Measurements from ENCODE around the gene ENO4. TPM values are rescaled to one million over a fixed set of nuclear protein-coding genes. Genes with fewer than 3 reads are reported as not detected.

Gene ENO4
- total and polyA plus RNA-seq, 9 of the 15 experiments (the other 6 are each of a cell fraction or from before 2014, with no cell fraction given): 0.07 TPM; not detected in 8

DNA sequence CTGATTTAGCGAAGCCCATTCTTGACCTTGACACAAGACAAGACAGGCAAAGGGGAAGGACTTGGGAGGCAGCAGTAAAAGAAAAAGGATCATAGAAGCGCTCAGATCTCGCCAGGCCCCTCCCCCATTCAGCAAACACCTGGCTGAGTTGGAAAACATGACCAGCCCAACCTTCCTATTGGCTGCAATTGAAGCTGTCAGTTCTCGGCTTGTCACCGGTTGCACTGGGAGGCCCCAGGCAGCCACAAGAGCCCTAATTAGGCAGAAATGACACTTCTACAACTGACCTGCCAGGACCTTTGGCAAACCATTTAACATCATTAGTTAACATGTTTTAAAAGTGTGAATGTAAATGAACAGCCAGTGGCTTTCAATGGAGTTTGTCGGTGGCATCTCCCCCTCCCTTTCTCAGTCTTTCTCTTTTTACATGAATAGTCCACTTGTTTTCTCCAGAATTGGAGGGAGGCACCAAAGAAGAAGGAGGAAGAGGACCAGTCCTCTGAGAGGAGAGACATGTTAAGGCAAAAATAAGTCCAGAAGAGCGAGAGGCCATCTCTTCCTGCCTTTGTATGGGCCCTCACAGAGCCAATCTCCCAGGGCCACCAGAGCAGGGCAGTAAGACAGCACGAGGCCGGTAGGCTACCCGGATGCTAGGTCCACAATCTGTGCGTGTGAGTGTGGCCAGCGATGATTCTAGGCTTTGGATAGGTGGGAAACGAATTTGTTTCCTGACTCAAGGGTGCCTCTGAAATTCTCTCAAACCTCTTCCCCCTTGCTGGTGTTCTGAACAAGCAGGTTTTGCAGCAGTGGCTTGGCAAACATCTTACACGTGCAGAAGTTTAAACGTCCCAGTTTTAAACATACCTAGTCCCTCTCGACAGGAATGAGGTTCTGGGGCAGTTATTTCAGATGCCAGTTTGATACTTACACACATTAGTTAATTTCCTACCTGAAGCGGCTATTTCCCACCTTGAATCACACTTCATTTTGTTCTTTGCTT, 15.0 kb upstream of the ENO4 start:
- in situ Hi-C loops (cut with MboI) (no loop called here), intact Hi-C loops (cut with micrococcal nuclease) (no loop called here)
- no peak overlapping the region for H3K9ac ChIP-seq (ENCODE audit: insufficient read depth in 1 of 2, low read depth in 2 of 2, low read length in 2 of 2)
- no peaks in the 10 kb centered on the region for H3K9me1 ChIP-seq (ENCODE audit: control insufficient read depth, insufficient read depth, low read length)
- no peaks in the 10 kb centered on the region for H3K4me1 ChIP-seq (replicated peaks in 1 of 2; ENCODE audit: control insufficient read depth in 2 of 2, insufficient read depth in 2 of 2, low read length in 2 of 2)
- 0% methylated on average over 14 of the region's 17 CpGs for WGBS (ENCODE audit: insufficient coverage, low coverage, missing lambda C conversion rate)
- peaks cover 9 to 48% of the 10 kb centered on the region in 2 experiments; a peak in 4 of 5 replicates for H3K27me3 ChIP-seq (ENCODE audit: control insufficient read depth in 2 of 2, insufficient read depth in 2 of 2, low read length in 2 of 2)
- H2AFZ ChIP-seq (ENCODE audit: low read depth, low read length): no peak overlapping the region
- H3K27ac ChIP-seq (ENCODE audit: extremely low read depth, low read depth, low read length): no peak overlapping the region
- no peaks in the 10 kb centered on the region for H3K9me3 ChIP-seq (replicated peaks; ENCODE audit: control insufficient read depth, insufficient read depth, low read depth, low read length)
- CTCF ChIA-PET (ENCODE audit: low intra/inter-chr PET ratio): no interaction called here
- ATAC-seq (no peak), FAIRE-seq (no peak), DNase-seq (ENCODE audit: extremely low read depth in 1 of 4, low spot score in 3 of 4) (no peak)
- TF ChIP-seq, protein P1, sequence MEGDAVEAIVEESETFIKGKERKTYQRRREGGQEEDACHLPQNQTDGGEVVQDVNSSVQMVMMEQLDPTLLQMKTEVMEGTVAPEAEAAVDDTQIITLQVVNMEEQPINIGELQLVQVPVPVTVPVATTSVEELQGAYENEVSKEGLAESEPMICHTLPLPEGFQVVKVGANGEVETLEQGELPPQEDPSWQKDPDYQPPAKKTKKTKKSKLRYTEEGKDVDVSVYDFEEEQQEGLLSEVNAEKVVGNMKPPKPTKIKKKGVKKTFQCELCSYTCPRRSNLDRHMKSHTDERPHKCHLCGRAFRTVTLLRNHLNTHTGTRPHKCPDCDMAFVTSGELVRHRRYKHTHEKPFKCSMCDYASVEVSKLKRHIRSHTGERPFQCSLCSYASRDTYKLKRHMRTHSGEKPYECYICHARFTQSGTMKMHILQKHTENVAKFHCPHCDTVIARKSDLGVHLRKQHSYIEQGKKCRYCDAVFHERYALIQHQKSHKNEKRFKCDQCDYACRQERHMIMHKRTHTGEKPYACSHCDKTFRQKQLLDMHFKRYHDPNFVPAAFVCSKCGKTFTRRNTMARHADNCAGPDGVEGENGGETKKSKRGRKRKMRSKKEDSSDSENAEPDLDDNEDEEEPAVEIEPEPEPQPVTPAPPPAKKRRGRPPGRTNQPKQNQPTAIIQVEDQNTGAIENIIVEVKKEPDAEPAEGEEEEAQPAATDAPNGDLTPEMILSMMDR (IDR thresholded peaks at IDR 0.05 in 2 of 3, conservative IDR thresholded peaks at IDR 0.05 in 1 of 3; ENCODE audit: insufficient read depth in 2 of 3, low read depth in 1 of 3, low read length in 3 of 3): no peak
- TF ChIP-seq, protein P2, sequence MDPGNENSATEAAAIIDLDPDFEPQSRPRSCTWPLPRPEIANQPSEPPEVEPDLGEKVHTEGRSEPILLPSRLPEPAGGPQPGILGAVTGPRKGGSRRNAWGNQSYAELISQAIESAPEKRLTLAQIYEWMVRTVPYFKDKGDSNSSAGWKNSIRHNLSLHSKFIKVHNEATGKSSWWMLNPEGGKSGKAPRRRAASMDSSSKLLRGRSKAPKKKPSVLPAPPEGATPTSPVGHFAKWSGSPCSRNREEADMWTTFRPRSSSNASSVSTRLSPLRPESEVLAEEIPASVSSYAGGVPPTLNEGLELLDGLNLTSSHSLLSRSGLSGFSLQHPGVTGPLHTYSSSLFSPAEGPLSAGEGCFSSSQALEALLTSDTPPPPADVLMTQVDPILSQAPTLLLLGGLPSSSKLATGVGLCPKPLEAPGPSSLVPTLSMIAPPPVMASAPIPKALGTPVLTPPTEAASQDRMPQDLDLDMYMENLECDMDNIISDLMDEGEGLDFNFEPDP (CRISPR knock-in tag; IDR thresholded peaks at IDR 0.05): no peak
- TF ChIP-seq HCFC1 (IDR thresholded peaks at IDR 0.05; ENCODE audit: low read depth, low read length) (no peak), KAT2B (IDR thresholded peaks at IDR 0.05; ENCODE audit: low read depth, low read length) (no peak), TRIM28 (IDR thresholded peaks at IDR 0.05) (no peak), GABPB1 (CRISPR knock-in tag; IDR thresholded peaks at IDR 0.05) (no peak)
- TF ChIP-seq, protein P3, sequence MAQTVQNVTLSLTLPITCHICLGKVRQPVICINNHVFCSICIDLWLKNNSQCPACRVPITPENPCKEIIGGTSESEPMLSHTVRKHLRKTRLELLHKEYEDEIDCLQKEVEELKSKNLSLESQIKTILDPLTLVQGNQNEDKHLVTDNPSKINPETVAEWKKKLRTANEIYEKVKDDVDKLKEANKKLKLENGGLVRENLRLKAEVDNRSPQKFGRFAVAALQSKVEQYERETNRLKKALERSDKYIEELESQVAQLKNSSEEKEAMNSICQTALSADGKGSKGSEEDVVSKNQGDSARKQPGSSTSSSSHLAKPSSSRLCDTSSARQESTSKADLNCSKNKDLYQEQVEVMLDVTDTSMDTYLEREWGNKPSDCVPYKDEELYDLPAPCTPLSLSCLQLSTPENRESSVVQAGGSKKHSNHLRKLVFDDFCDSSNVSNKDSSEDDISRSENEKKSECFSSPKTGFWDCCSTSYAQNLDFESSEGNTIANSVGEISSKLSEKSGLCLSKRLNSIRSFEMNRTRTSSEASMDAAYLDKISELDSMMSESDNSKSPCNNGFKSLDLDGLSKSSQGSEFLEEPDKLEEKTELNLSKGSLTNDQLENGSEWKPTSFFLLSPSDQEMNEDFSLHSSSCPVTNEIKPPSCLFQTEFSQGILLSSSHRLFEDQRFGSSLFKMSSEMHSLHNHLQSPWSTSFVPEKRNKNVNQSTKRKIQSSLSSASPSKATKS (CRISPR knock-in tag; IDR thresholded peaks at IDR 0.05): no peak
- H3K4me3 ChIP-seq: no peak overlapping the region
- H4K20me1 ChIP-seq (replicated peaks; ENCODE audit: control insufficient read depth, insufficient read depth, low read length): no peaks in the 10 kb centered on the region; the same call in 1 of the 2 replicates
- H3K36me3 ChIP-seq (ENCODE audit: control insufficient read depth, insufficient read depth, low read length): no peaks in the 10 kb centered on the region
- no peak overlapping the region for H3K4me2 ChIP-seq (ENCODE audit: insufficient read depth, low read length)
- no TSS peak for BruUV-seq (replicated peaks)
- POLR2A ChIA-PET: interaction anchor here (0.6 to 0.7 kb wide), 2 partner anchors 26 to 632 kb away, joined by 3 read pairs; no protein-coding TSS in a partner anchor
- H3K79me2 ChIP-seq (ENCODE audit: control insufficient read depth, insufficient read depth, low read length): no peaks in the 10 kb centered on the region
